COLO668 (cell line): ENCODE measurements around the gene GJC2.
"Not testable (repeated sequence)": the region's sequence is repeated elsewhere in the genome, so short reads cannot be mapped to it uniquely, and the experiment has no call there.

Experiments used
- DNase-seq: peaks from one replicate; lab custom pipeline; 2025; ENCODE audit not compliant: unreplicated experiment; lab: John Stamatoyannopoulos, UW

Gene GJC2

DNA sequence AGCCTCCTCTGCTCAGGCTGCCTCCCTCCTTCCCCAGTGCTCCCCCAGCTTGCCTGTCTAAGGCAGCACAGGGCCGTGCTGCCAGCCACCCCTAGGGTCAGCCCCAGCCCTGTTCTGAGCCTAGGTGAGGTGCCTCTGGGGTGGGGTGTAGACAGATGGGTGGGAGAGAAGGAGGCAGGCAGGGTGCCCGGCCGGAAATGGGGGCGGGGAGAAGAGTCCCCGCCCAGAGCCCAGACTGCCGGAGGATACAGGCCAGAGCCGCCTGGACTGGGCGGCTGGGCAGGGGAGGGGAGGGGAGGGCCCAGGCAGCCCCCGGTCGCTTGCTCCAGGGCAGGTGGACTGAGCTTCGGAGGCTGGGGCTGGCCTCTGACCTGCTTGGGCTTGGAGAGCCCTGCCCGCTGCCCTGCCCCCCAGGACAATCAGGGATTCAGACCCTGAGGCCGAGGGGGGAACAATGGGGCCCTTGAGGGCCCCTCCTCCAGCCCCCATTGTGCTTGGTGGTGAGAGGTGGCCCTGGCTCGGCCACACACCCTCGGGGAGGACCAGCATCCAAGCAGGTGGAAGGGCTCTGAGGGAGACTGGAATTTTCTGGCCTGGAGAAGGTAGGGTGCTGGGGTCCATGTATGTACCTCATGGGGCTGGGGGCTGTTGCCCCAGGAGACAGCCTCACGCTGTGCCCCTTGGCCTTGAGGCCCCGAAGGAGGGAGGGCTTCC lies at the start of gene GJC2:
Gene GJC2 (plus strand): TSS at position 525 of the 714 bp plus-strand sequence. CDS start 7,829 bp downstream, outside the sequence.
- no peak for DNase-seq

DNA sequence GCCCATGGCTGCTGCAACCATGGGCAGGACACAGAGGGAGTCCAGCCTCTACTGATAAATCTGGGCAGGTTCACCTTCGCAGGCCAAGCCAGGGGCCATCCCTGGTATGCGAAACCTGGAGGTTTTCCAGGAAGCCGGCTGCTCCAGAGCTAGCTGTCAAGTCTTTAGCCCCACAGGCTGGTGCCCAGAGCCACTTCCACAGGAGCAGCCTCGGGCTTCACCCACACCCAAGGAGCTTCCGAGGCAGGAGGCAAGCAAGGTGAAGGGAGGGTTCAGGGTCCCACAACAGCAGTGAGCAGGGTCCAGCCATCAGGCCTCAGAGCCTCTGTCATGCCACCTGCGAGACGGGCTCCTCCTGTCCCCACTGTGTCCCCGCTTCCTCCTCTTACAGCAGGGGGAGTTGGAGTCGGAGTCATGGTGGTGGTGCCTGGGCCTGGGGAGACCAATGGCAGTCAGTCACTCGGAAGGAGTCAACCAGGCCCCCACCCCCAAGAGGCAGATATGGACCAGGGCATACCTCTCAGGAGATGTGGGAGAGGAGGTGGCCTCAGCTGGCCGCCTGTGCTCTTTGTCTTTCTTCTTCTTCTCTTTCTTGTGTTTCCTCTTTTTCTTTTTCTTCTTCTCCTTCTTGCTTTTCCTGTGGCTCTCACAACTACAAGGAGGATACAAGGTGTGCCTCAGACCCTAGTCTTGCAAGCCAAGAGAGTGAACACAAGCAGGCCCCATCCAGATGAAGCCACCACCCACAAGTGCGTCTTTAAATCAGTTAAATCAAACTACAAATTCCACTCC lies 48.7 kb upstream of the GJC2 start:
- DNase-seq = no peak

DNA sequence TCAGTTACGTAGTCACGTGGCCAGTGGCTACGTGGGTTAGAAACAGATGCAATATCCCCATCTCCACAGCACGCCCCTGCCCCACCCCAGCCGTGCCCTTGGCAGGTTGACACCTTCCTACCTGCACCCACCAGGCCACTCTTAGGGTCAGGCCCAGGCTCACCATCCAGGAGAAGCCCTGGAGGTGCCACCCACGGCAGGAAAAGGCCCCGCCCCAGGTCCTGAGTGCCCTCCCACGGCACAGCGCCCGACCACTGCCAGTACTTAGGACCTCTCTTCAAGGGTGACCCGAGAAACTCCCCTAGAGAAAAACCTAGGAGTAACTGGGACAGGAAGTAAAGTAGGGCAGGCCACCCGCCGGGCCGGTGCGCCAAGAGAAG lies 48.1 kb upstream of the GJC2 start:
- no peak for DNase-seq

DNA sequence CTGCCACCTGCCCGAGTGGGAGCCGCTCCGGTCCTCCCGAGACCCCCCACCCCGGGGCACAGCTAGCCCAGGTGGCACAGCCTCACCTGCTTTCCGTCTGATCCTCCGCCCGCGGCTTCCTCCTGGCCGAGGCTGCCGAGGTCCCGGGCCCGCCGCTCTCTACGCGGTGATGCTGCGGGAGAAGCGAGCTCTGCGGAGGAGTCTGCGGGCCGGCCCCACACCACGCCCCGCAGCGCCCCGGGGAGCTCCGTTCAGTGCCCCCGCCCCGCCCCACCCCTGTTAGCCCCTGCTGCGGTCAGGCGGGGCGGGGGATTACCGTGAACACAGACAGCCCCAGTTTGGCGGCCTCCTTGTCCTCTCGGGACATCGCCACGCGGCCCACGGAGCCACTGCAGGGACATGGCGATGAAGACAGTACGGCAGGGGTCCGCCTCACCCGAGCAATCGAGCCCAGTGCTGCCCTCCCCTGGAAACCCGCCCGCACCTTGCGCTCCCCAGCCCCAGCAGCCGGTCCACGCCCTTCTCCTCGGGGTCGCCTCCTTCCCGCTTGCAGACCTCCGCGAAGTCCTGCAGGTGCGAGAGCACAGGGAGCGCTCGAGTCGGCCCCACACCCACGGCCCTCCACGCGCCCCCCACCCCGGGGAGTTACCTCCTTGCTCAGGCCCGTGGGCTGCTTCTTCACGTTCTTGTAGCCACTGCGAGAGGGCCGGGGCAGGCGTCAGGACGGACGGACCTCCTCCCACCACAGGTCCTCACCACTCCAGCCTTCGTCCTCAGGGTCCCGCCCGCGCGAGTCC lies 47.5 kb upstream of the GJC2 start:
- DNase-seq = peak; percentile 72

DNA sequence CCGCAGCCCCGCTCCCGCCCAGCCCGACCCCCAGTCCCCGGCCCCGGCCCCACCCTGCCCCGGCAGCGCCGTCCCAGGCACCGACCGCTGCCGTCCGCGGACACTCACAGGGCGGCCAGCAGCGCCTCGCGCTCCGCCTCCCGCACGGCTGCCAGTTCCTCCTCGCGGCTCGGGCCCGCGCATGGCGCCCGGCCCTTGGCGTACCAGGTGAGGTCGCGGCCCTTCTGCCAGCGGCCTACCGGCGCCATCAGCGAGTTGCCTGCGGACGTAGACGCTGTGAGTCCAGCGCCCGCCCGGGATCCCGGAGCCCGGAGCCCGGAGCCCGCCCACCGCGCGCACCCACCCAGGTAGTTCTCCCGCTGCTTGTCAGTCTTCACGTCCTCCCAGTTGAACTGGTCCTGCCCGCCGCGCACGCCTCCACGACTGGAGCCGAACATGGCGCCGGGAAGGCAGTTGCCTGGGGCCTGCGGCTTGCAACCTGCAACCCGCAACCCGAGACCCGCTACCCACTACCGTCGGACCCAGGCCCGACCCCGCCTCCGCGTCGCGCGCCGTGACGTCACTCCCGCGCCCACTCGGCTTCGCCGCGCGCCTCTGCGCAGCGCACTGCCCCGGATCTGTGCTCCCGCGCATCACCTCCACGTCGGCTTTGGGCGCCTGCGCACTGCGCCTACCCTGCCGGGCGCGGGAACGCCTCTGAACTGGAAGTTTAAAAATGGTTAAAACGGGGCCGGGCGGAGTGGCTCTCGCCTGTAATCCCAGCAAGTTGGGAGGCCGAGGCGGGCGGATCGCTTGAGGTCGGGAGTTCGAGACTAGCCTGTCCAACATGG lies 46.7 kb upstream of the GJC2 start, which contains the start of gene C1orf35:
Gene C1orf35 (minus strand): TSS at position 535 of the 830 bp plus-strand sequence. CDS start 98 bp downstream, at position 437.
- DNase-seq = peak; percentile 97

DNA sequence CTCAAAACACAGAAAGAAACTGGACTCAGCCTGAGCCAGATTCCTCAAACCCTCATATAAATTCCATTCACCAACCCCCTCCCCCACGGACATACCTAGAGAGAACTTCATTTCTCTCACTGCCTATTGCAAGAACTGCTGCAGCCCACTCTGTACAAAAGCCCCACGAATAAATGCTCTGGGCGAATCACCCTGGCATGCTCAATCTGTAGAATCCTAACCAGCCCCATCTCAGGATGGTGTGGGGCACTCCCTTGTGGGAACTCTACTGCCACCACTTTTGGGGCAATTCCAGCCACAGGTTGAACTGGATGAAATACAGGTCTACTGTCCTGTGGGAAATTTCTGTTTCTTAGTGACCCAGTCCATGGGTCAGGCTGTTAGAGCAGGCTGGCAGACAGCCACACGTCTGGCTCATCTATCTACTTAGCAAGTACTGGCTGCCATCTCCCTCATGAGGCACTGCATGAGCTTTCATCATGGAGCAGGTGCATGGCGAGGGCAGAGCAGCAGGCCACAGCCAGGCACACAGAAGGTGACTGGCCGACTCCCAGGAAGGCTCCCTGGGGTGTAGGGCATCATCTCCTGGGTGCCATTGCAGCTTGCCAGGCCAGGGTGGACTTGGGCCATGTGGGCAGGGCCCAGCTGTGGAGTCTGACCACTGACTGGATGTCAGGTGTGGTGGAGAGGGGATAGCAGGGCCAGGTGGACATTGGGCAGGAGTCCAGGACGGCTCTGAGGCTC lies 45.0 kb upstream of the GJC2 start:
- no peak for DNase-seq

DNA sequence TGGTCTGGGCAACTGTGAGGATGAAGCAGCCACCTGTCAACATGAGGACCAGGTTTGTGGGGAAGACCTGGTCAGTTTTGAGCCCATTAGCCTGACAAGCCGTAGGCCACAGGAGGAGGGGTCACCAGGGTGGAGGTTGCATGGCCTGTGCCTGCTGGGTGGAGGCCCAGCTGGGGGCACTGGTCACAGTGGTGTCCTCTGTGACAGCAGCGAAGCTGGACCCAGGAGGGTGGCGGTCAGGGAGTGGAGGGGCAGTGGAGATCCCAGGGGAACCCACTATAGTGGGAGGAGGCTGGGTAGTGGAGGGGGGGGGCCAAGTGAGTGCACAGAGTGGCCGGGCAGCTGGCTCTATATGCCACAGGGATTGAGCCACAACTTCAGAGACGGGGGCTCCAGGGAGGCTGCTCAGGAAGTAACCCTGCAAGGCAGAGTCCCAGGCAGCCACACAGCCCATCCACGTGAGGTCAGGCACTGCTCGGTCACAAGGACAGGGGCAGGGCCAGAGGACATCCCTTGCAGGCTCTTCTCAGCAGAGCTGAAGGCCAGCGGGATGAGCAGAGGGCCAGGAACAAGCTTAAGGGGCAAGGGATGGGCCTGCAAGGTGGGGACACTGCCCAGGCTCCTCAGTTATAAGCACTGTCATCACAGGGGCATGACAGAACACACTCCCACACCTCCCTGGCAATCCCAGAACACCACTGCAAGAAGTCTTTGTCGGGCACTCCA lies 44.3 kb upstream of the GJC2 start:
- DNase-seq = no peak

DNA sequence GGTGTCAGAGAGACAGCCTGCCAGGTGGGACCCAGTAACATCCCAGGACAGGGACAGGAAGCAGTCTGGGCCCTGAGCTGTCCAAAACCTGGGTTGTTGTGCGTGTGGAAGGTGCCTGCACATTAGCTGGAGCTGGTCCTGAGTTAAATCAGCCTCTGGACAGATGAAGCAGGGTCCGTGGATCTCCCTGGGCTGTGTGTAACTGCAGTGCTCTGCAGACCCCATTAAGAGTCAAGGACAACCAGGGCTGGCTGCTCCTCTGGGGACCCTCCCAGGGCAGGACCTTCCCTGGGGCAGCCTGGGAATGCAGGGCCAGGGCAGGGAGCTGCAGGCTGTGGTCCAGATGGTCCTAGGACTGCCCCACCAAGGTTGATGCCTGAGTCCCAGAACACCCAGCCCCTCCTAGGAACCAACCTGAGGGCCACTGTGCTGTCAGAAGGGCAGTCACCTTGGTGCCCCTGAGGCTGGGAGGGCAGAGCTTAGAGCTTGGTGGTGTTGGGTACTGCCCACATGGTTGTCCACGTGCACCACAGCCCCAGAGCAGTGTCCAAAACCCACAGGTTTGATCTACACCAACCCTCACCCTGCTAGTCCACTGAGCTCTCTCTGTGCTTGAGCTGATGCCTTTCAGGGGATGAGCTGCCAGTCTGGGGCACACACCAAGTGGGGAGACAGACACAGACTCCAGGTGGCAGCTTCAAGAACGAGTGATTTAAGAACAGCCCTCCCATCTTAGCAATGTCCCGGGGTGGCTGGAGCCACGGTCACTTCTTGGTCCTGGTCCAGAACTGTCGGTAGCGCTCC lies 43.5 kb upstream of the GJC2 start:
- DNase-seq = no peak

DNA sequence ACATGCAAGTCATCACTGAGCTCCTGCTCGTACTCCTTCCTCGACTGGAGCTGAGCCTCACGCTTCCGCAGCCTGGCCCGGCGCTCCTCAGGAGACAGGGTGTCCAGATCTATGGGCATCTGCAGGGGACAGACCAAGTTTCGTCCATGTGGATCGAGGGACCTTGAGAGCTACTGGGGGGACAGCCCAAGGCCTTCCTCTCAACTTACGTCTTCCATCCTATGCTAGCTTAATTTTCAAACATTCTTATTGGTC lies 43.0 kb upstream of the GJC2 start:
- DNase-seq = no peak

DNA sequence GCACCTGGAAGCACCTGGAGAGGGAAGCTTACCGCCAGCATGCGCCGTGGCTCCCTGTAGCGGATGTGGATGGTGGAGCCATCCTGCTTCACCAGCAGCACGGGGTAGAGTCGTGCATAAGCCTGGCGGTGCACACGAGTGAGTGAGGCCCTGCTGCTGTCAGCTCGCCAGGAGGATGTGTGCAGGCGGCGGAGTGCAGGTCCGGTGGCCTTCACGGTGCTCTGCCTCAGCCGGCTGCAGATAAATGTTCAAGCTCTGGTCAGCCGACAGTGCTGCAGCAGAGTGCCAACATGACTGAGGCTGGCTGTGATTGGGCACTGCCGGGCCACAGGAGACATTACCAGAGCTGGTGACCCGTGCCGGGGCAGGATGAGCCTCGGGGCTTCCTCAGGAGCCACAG lies 42.1 kb upstream of the GJC2 start:
- DNase-seq = no peak

DNA sequence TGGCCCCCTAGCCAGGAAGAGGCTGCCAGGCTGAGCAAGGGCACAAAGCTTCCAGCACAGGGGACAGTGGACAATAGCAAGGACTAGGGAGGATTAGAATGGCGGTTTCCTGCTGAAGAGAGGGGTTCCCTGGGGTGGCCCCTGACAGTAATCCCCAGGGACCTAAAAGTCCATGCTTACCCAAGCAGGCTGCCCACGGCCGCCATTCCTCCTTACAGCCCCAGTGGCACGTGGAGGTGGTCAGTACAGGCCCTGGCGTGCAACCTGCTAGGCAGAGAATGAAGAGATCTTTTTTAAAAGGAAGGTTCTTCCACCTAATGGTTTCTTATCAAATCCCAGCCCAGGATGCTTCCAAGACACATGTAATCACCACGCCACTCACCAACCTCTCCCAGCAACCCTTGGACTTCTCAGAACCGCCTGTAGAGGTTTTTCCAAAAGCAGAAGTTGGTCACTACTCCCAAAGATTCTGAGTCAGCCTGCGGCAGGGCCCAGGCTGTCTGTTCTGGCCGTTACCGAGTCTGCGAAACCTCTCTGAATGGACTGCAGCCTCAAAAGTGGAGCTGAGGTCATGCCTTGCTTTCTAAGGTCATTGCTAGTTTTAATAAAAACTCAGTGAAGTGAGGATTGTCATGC lies 41.6 kb upstream of the GJC2 start:
- DNase-seq = no peak

DNA sequence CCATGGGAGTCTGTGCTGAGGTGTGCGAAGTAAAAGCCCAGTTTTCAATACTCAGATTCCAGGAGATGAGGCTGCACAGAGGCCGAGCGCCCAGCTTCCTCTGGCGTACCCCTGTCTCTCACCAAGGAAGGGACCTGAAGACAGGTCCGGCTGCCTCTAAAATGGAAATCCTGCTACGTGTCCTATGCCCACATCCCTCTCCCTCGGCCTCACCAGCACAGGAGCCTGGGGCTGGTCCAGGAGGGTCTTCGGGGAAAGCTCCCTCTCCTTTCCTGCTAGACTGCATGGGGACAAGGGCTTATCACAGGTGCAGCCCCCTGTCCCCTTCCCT lies 41.0 kb upstream of the GJC2 start:
- DNase-seq = no peak

DNA sequence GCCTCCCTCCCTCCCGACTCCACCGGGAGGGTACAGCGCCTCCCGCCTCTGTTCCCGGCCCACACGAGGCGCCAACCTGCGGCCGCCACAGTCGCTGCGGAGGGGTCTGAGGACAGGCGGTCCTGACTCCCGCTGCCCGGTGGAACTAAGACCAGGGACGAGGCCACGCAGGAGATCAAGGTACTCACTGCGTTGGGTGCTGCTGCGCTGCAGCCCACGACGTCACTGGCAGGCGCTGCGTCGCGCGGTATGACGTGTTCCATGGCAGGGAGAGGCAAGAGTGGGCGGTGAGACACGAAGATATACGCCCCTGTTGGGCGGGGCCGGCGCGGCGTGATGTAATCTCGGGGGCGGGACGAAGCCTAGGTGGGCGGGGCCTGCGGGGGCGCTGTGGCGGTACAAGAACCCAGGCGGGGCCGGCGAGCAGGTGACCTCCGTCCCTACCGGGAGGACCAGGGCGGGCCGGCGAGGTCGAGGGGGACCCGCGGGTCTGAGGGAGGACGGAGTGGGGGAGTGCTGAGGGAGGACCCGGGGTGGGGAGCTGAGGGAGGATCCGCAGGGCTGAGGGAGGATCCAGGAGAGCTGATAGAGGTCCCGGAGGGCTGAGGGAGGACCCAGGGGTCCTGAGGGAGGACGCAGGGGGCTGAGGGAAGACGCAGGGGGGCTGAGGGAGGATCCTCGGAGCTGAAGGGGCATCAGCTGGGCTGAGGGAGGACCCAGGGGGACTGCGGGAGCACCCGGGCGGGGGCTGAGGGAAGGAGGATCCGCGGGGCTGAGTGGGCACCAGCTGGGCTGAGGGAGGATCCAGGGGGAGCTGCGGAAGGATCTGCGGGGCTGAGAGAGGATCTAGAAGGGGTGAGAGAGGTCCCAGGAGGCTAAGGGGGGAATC lies 40.4 kb upstream of the GJC2 start, which contains the start of gene MRPL55:
Gene MRPL55 (minus strand): TSS at position 227 of the 889 bp plus-strand sequence. CDS start 1,039 bp downstream, outside the sequence.
- DNase-seq = peak; percentile 98

DNA sequence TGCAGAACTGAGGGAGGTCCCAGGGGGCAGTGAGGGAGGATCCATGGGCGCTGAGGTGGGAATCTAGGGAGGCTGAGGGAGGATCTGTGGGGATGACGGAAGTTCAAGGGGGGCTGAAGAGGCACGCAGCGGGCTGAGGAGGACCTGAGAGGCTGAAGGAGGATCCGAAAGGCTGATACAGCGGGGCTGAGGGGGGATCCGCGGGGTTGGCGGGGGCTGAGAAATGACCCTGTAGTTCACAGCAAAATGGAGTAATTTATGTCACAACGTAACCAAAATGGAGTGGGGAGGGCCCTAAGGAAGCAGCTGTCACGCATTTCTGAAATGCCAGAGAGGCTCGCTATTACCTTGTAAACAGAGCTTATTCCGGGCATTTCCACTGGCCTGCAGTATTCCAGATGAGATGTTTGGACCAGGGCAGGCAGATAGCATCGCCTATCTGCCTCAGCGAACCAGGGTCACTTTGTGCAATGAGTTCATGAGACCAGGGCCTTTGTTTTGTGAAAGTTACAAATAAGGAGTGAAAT lies 39.7 kb upstream of the GJC2 start:
- no peak for DNase-seq

DNA sequence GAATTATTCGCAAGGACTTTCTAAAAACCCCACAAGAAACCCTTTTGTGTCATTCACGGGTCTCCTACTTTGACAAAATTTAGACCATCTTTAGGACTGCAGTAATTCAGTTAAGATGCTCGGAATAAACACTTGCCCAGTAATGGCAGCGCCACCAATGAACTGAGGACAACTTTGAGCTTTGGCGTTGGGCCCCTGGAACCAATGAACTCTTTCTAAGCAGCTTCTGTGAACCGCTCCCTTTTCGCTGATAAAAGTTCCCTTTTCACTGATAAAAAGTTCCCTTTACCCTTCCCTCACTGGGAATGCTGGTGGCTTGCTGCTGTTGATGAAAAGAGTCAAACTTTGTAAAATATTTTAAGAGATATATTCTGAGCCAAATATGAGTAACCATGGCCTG lies 39.2 kb upstream of the GJC2 start:
- no peak for DNase-seq

DNA sequence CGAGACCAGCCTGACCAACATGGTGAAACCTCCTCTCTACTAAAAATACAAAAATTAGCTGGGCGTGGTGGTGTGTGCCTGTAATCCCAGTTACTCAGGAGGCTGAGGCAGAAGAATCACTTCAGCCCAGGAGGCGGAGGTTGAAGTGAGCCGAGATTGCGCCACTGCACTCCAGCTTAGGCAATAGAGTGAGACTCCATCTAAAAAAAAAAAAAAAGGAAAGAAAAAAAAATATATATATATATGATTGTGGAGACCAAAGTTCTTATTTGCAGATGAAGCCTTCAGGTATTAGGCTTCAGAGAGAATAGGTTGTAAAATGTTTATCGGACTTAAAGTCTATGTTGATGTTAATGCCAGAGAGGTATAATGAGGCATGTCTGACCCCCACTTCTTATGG lies 38.4 kb upstream of the GJC2 start:
- not testable (repeated sequence) for DNase-seq

DNA sequence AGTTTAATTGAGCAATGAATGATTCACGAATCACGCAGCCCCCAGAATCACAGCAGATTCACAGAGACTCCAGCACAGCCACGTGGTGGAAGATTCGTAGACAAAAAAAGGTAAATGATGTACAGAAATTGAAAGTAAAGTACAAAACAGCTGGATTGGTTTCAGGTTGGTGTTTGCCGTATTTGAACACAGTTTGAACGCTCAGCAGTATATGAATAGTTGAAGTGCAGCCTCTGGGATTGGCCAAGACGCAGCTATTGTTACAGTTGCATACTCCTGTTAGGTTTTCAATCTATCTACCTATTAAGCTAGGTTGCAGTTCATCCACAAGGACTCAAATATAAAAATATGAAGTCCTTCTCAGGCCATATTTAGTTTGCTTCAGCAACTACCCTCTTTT lies 37.6 kb upstream of the GJC2 start:
- no peak for DNase-seq
